ENCODE measurements around the gene GREM2.

The GREM2 gene

GRCh38 chr1:240611619-240612480 is at the start of gene GREM2:
Gene GREM2, minus strand, starts transcription at chr1:240612155. Its CDS starts 118,680 bp downstream, at chr1:240493475.
- peak; percentile 43 for DNase-seq

- no peak for DNase-seq
Measured at GRCh38 chr1:240658312-240658960, 46.5 kb upstream of the GREM2 start.

- DNase-seq, result no peak
Measured at GRCh38 chr1:240656531-240656930, 44.6 kb upstream of the GREM2 start.

GRCh38 chr1:240652961-240653409 is 41.0 kb upstream of the GREM2 start:
- no peak for DNase-seq

GRCh38 chr1:240652549-240652948 is 40.6 kb upstream of the GREM2 start:
- DNase-seq, result no peak

- no peak for DNase-seq
Measured at GRCh38 chr1:240650877-240651276, 38.9 kb upstream of the GREM2 start.

GRCh38 chr1:240649733-240650721 is 38.1 kb upstream of the GREM2 start:
- DNase-seq, result no peak

GRCh38 chr1:240646571-240647240 is 34.8 kb upstream of the GREM2 start:
- DNase-seq, result no peak

- no peak for DNase-seq
Measured at GRCh38 chr1:240644732-240645131, 32.8 kb upstream of the GREM2 start.

- DNase-seq, result no peak
Measured at GRCh38 chr1:240635466-240636256, 23.7 kb upstream of the GREM2 start.

- no peak for DNase-seq
Measured at GRCh38 chr1:240630409-240630808, 18.5 kb upstream of the GREM2 start.

GRCh38 chr1:240621249-240621648 is 9.3 kb upstream of the GREM2 start:
- no peak for DNase-seq

- DNase-seq, result no peak
Measured at GRCh38 chr1:240619906-240620621, 8.1 kb upstream of the GREM2 start.

GRCh38 chr1:240619357-240619756 is 7.4 kb upstream of the GREM2 start:
- DNase-seq, result no peak

- no peak for DNase-seq
Measured at GRCh38 chr1:240618946-240619345, 7.0 kb upstream of the GREM2 start.

GRCh38 chr1:240616018-240616417 is 4.1 kb upstream of the GREM2 start:
- DNase-seq, result no peak

GRCh38 chr1:240613356-240614142 is 1.6 kb upstream of the GREM2 start:
- no peak for DNase-seq

- no peak for DNase-seq
Measured at GRCh38 chr1:240612811-240613210, 856 bp upstream of the GREM2 start.

GRCh38 chr1:240611228-240611618 is 732 bp downstream of the GREM2 start:
- no peak for DNase-seq

- no peak for DNase-seq
Measured at GRCh38 chr1:240610636-240611035, 1.3 kb downstream of the GREM2 start.

Measured in CD4-positive, alpha-beta T cell treated with Interleukin-17A for 4 hours (primary cell).